ENCODE data around the gene HOXB3. TPM values are rescaled to one million over a fixed set of nuclear protein-coding genes. Genes with fewer than 3 reads are reported as not detected.

Gene HOXB3
- total and polyA plus RNA-seq, 12 donors: 0.24 to 5.9 (median 1.1) TPM

DNA sequence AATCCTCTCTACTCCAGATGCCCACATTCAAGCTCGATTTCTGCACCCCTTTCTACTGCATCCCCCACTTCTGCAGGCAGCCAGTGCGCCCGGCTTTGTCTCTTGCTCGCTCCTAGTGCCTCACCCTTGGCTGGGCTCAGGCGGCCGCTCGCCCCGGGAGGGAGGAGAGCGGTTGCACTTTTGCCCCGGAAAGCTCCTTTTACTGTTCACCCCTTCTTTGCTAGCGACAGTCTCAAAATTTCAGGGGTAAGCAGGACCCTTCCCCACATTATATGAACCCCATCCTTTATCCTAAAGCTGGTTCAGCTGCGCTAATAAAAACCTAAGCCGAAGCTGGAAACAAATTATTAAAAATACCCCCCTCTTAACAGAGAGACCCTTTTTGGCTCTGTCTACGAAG, 2.5 kb upstream of the HOXB3 start:
- H3K9me3 ChIP-seq: no peaks in the 10 kb centered on the region
- intact Hi-C loops (cut with DNase I): loop anchor here in 6 of 10 donors (5.0 to 10.0 kb wide), 5 partner anchors 100 to 258 kb away; no protein-coding TSS in a partner anchor
- H3K4me3 ChIP-seq: peak overlapping the region in 3 of 10 donors; percentile 14 to 40 (median 38)
- TF ChIP-seq, protein P1, sequence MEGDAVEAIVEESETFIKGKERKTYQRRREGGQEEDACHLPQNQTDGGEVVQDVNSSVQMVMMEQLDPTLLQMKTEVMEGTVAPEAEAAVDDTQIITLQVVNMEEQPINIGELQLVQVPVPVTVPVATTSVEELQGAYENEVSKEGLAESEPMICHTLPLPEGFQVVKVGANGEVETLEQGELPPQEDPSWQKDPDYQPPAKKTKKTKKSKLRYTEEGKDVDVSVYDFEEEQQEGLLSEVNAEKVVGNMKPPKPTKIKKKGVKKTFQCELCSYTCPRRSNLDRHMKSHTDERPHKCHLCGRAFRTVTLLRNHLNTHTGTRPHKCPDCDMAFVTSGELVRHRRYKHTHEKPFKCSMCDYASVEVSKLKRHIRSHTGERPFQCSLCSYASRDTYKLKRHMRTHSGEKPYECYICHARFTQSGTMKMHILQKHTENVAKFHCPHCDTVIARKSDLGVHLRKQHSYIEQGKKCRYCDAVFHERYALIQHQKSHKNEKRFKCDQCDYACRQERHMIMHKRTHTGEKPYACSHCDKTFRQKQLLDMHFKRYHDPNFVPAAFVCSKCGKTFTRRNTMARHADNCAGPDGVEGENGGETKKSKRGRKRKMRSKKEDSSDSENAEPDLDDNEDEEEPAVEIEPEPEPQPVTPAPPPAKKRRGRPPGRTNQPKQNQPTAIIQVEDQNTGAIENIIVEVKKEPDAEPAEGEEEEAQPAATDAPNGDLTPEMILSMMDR (IDR thresholded peaks at IDR 0.05): no peak
- DNase-seq (no peak), ATAC-seq (no peak)
- H3K36me3 ChIP-seq: no peaks in the 10 kb centered on the region
- H3K4me1 ChIP-seq: peaks cover 2 to 43% (median 14%) of the 10 kb centered on the region in 9 donors
- H3K27ac ChIP-seq: no peak overlapping the region
- WGBS, 2 donors: 9 to 19% methylated on average over 14 of the region's 14 CpGs
- H3K27me3 ChIP-seq: peaks cover 53 to 100% (median 100%) of the 10 kb centered on the region in 7 donors

DNA sequence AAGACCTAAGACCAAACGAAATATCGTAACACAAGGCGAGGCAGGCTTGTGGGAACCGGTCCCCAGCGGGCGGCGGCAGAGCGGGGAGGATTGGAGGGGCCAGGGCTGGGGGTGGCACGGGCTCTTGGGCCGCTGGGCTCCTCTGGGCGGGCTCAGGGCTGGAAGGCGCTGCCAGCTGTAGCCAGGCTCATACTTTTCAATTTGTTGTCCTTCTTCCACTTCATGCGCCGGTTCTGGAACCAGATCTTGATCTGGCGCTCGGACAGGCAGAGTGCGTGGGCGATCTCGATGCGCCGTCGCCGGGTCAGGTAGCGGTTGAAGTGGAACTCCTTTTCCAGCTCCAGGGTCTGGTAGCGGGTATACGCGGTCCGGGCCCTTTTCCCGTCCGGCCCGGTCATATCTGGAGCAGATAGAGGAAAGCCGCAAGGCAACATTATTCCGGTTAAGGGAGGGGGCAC, 2.0 kb upstream of the HOXB3 start:
- DNase-seq: no peak
- Histone ChIP-seq H3K27me3 (peaks cover 52 to 100% (median 100%) of the 10 kb centered on the region in 7 donors), H3K27ac (no peak overlapping the region), H3K36me3 (no peaks in the 10 kb centered on the region), H3K4me3 (peak overlapping the region in 2 of 10 donors; percentile 14 to 40), H3K4me1 (peaks cover 0 to 43% (median 10%) of the 10 kb centered on the region in 9 donors), H3K9me3 (no peaks in the 10 kb centered on the region)
- ATAC-seq: no peak
- TF ChIP-seq, protein P1 (IDR thresholded peaks at IDR 0.05): no peak
- WGBS, 2 donors: 18 to 22% methylated on average over 33 of the region's 33 CpGs
- intact Hi-C loops (cut with DNase I): loop anchor here in 6 of 10 donors (5.0 to 10.0 kb wide), 5 partner anchors 100 to 257 kb away; no protein-coding TSS in a partner anchor

DNA sequence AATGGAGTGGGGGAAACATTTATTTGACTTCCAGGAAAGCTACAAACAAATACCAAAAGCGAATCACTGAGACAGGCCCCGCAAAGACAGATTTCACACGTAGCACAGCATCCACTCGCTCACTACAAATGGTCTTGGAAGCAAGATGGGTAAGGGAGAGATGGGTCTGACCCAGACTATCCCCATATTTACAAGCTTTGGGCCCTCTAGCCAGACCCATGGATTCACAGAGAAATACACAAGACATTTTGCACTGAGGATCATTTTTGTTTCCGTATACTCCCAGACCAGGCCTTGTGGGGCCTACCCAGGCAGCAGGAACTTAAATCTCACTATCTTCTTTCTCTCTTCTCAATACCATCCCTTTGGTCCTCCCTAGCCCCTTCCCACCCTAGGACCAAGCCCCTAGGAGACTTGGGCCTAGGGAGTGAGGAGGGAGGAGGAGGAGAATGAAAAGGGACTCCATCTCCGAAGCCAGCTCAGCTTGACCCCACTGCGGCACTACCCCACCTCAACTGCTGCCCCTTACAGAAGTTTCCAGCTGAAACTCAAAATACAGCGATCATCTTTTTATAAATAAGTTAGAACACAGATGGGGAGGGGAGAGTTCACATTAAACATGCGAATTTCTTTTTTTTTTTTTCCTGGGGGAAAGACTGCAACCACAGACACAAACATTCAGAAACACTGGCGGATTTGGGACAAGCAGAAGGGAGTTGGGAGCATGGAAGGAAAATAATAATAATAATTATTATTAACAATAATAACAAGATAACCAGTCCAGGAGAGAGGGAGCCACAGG, 1.4 kb upstream of the HOXB3 start:
- DNase-seq (no peak), ATAC-seq (no peak)
- peaks cover 50 to 100% (median 100%) of the 10 kb centered on the region in 7 donors for H3K27me3 ChIP-seq
- 83 to 85% methylated on average over 10 of the region's 10 CpGs for WGBS, 2 donors
- intact Hi-C loops (cut with DNase I): loop anchor here in 6 of 10 donors (5.0 to 10.0 kb wide), 5 partner anchors 99 to 257 kb away; no protein-coding TSS in a partner anchor
- no peak overlapping the region for H3K27ac ChIP-seq
- no peaks in the 10 kb centered on the region for H3K36me3 ChIP-seq
- H3K4me1 ChIP-seq: peaks cover 0 to 43% (median 10%) of the 10 kb centered on the region in 9 donors
- no peak overlapping the region for H3K4me3 ChIP-seq
- no peaks in the 10 kb centered on the region for H3K9me3 ChIP-seq
- TF ChIP-seq, protein P1 (IDR thresholded peaks at IDR 0.05): no peak

DNA sequence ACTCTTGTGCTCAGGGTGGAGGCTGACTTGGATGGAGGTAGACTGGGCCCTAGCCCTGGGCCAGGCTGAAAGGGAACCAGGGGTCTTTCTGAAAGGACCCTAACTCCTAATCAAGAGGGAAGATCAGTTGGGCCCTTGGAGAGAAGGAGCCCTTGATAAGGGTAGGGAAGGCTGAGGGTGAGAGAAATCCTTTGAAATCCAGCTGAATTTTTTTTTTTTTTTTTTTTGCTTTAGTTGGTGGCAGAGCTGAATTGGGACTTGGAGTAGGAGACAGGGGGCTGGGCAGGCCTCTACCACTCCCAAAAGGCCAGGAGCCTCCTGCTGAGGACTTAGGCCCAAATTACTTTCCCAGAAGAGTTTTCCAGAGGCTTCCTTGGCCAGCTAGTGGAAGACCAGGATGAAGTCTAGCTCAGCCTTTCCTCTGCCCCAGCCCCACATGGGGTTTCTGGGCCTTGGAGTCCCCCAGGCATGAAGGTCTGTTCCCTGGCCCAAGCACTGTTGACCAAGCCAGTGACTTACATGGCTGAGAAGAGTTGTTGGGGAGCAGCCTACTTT, 643 bp upstream of the HOXB3 start:
- H3K4me3 ChIP-seq: no peak overlapping the region
- peaks cover 44 to 100% (median 100%) of the 10 kb centered on the region in 7 donors for H3K27me3 ChIP-seq
- TF ChIP-seq, protein P1 (IDR thresholded peaks at IDR 0.05): no peak
- DNase-seq (no peak), ATAC-seq (no peak)
- intact Hi-C loops (cut with DNase I): loop anchor here in 6 of 10 donors (5.0 to 10.0 kb wide), 5 partner anchors 98 to 256 kb away; no protein-coding TSS in a partner anchor
- H3K9me3 ChIP-seq: no peaks in the 10 kb centered on the region
- no peaks in the 10 kb centered on the region for H3K36me3 ChIP-seq
- H3K27ac ChIP-seq: no peak overlapping the region
- peaks cover 0 to 44% (median 16%) of the 10 kb centered on the region in 9 donors for H3K4me1 ChIP-seq

Measured in heart right ventricle (tissue), 16 donors.